Mucosa of rectum (tissue), 2 donors: Measurements from ENCODE around the gene PLA2R1.

Source experiments
- H3K27ac ChIP-seq, 2 donors: one replicate each; pipeline ENCODE4 v1.7.0; 2013; ENCODE audit warnings: inconsistent platforms in 2 of 2, low read depth in 2 of 2, low read length in 2 of 2
- H3K27me3 ChIP-seq, 2 donors: one replicate each; pipeline ENCODE4 v1.7.0; 2013; ENCODE audit warnings: low read length in 2 of 2; ENCODE audit not compliant: control insufficient read depth in 2 of 2, insufficient read depth in 2 of 2
- H3K36me3 ChIP-seq, 2 donors: one replicate each; pipeline ENCODE4 v1.7.0; 2013; ENCODE audit warnings: low read length in 2 of 2; ENCODE audit not compliant: control insufficient read depth in 2 of 2, insufficient read depth in 2 of 2
- H3K4me1 ChIP-seq, 2 donors: one replicate each; pipeline ENCODE4 v1.7.0; 2013; ENCODE audit warnings: low read length in 2 of 2, mild to moderate bottlenecking in 1 of 2; ENCODE audit not compliant: control insufficient read depth in 2 of 2, insufficient read depth in 2 of 2
- H3K4me3 ChIP-seq, 2 donors: one replicate each; pipeline ENCODE4 v1.7.0; 2013; ENCODE audit warnings: low read length in 2 of 2
- H3K9ac ChIP-seq, 2 donors: one replicate each; pipeline ENCODE4 v1.7.0; 2013; ENCODE audit warnings: low read length in 2 of 2, low read depth in 1 of 2, mild to moderate bottlenecking in 1 of 2
- H3K9me3 ChIP-seq, 2 donors: one replicate each; pipeline ENCODE4 v1.7.0; 2013; ENCODE audit warnings: low read length in 2 of 2; ENCODE audit not compliant: control insufficient read depth in 2 of 2
- donor health status: healthy.
- donor health status: Normal muscosa, but diverticular disease.

PLA2R1 gene

GRCh38 chr2:159922563-159922962 is 139.9 kb downstream of the PLA2R1 start:
- no peak overlapping the region for H3K4me3 ChIP-seq
- H3K9me3 ChIP-seq: no peaks in the 10 kb centered on the region
- H3K36me3 ChIP-seq: no peaks in the 10 kb centered on the region
- H3K4me1 ChIP-seq: peaks cover 2 to 5% of the 10 kb centered on the region in 2 donors
- no peak overlapping the region for H3K9ac ChIP-seq
- no peaks in the 10 kb centered on the region for H3K27me3 ChIP-seq
- H3K27ac ChIP-seq: no peak overlapping the region

DNA sequence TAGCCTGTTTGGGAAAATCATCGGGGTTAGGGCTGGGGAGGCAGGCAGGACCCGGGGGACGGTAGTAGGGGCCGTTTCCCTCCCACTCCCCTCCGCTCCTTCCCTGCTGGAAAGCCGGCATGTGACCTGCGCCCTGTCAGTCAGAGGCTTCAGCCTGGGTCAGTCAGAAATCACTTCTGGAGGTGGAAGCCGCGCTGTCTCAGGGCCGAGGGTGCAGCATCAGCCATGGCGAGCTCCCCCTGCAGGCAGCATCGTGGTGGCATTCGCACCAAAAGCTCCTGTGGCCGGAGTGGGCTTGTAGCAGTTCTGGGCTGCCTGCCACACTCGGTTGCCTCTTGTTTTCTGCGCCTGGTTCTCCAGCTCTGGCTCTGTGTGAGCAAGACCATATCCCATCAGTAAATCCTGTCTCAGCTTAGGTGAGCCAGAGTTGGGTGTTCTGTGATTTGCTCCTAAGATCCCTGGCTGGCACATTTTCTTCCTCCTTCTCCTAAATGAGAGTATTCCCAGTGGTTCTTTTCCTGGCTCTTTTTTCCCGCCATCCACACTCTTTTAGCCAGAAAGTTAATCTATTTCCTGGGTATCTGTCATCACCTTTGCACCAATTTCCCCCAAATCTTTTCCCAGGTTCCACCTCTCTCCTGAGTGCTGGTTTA is 140.5 kb downstream of the PLA2R1 start:
- Histone ChIP-seq H3K27ac (no peak overlapping the region), H3K9me3 (no peaks in the 10 kb centered on the region), H3K4me3 (peak overlapping the region in 1 of 2 donors; percentile 28)

GRCh38 chr2:159916511-159916910 is 145.9 kb downstream of the PLA2R1 start:
- H3K36me3 ChIP-seq: no peaks in the 10 kb centered on the region
- peaks cover 0 to under 1% of the 10 kb centered on the region in 2 donors for H3K4me1 ChIP-seq
- H3K4me3 ChIP-seq: no peak overlapping the region
- no peaks in the 10 kb centered on the region for H3K9me3 ChIP-seq
- H3K27me3 ChIP-seq: no peaks in the 10 kb centered on the region
- no peak overlapping the region for H3K27ac ChIP-seq
- no peak overlapping the region for H3K9ac ChIP-seq

More for the DNA sequence above, 140.5 kb downstream of the PLA2R1 start:
- Histone ChIP-seq H3K4me1 (peaks cover 2 to 5% of the 10 kb centered on the region in 2 donors), H3K36me3 (no peaks in the 10 kb centered on the region), H3K27me3 (no peaks in the 10 kb centered on the region), H3K9ac (no peak overlapping the region)

- H3K27me3 ChIP-seq: no peaks in the 10 kb centered on the region
- no peaks in the 10 kb centered on the region for H3K36me3 ChIP-seq
- no peaks in the 10 kb centered on the region for H3K4me1 ChIP-seq
- H3K27ac ChIP-seq: no peak overlapping the region
- no peak overlapping the region for H3K4me3 ChIP-seq
- no peaks in the 10 kb centered on the region for H3K9me3 ChIP-seq
- no peak overlapping the region for H3K9ac ChIP-seq
Observed at GRCh38 chr2:159913900-159914299, 148.5 kb downstream of the PLA2R1 start.

DNA sequence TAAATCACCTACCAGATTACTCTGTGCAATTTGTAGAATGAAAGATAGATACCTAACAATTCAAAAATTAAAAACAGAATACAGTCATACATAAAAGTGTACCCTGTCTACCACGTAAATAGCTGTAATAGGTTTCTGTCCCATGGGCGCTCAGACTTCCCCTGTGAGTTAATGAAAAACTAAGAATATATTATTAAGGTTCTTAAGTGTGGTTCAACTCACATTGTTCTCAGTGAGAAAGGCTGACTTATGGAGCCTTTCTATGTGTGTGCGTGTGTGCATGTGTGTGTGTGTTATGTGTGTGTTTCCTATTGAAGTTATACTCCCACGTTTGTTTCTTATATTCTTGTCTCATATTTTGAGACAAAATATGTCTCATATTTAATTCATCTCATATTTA is 149.8 kb downstream of the PLA2R1 start:
- H3K9ac ChIP-seq: no peak overlapping the region
- H3K4me3 ChIP-seq: no peak overlapping the region
- no peaks in the 10 kb centered on the region for H3K27me3 ChIP-seq
- H3K27ac ChIP-seq: no peak overlapping the region
- H3K4me1 ChIP-seq: no peaks in the 10 kb centered on the region
- no peaks in the 10 kb centered on the region for H3K36me3 ChIP-seq
- H3K9me3 ChIP-seq: no peaks in the 10 kb centered on the region

- no peaks in the 10 kb centered on the region for H3K27me3 ChIP-seq
- H3K4me3 ChIP-seq: no peak overlapping the region
- no peak overlapping the region for H3K27ac ChIP-seq
- H3K4me1 ChIP-seq: peaks cover 5 to 7% of the 10 kb centered on the region in 2 donors
- H3K9ac ChIP-seq: no peak overlapping the region
- H3K36me3 ChIP-seq: no peaks in the 10 kb centered on the region
- no peaks in the 10 kb centered on the region for H3K9me3 ChIP-seq
Observed at GRCh38 chr2:159910951-159911350, 151.5 kb downstream of the PLA2R1 start.

GRCh38 chr2:159908623-159909022 is 153.8 kb downstream of the PLA2R1 start:
- no peaks in the 10 kb centered on the region for H3K27me3 ChIP-seq
- H3K9me3 ChIP-seq: no peaks in the 10 kb centered on the region
- no peak overlapping the region for H3K27ac ChIP-seq
- H3K4me3 ChIP-seq: no peak overlapping the region
- H3K9ac ChIP-seq: no peak overlapping the region
- peaks cover 14 to 24% of the 10 kb centered on the region in 2 donors for H3K4me1 ChIP-seq
- no peaks in the 10 kb centered on the region for H3K36me3 ChIP-seq

GRCh38 chr2:159907909-159908308 is 154.5 kb downstream of the PLA2R1 start:
- Histone ChIP-seq H3K4me1 (peaks cover 21 to 28% of the 10 kb centered on the region in 2 donors), H3K27ac (no peak overlapping the region), H3K27me3 (no peaks in the 10 kb centered on the region), H3K4me3 (no peak overlapping the region), H3K9ac (no peak overlapping the region), H3K36me3 (no peaks in the 10 kb centered on the region), H3K9me3 (no peaks in the 10 kb centered on the region)

DNA sequence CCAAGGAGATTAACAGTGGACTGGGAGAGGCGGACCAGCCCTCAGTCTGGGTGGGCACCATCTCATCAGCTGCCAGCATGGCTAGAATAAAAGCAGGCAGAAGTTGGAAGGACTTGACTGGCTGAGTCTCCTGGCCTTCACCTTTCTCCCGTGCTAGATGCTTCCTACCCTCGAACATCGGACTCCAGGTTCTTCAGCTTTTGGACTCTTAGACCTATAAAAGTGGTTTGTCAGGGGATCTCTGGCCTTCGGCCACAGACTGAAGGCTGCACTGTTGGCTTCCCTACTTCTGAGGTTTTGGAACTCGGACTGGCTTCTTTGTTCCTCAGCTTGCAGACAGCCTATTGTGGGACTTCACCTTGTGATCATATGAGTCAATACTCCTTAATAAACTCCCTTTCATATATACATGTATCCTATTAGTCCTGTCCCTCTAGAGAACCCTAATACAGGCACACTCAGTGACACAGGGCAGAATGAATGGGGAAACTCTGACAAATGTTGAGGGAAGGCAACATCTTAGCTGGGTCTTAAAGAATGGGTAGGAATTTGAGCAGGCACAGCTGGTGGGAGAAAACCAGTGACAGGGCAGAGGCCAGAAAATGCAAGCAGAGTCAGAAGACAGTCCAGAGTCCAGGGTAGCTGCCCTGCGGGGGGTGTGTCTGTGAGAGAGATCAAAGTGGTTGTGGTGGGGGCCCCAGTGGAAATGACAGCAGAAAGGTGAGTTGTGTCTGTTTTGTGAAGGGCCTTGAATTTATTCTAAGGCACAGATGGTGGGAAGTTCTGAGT is 156.3 kb downstream of the PLA2R1 start:
- H3K9ac ChIP-seq: no peak overlapping the region
- no peaks in the 10 kb centered on the region for H3K27me3 ChIP-seq
- H3K36me3 ChIP-seq: no peaks in the 10 kb centered on the region
- peaks cover 23 to 30% of the 10 kb centered on the region in 2 donors for H3K4me1 ChIP-seq
- peak overlapping the region; percentile 5 to 19 for H3K27ac ChIP-seq
- H3K9me3 ChIP-seq: no peaks in the 10 kb centered on the region
- peak overlapping the region; percentile 72 to 85 for H3K4me3 ChIP-seq

DNA sequence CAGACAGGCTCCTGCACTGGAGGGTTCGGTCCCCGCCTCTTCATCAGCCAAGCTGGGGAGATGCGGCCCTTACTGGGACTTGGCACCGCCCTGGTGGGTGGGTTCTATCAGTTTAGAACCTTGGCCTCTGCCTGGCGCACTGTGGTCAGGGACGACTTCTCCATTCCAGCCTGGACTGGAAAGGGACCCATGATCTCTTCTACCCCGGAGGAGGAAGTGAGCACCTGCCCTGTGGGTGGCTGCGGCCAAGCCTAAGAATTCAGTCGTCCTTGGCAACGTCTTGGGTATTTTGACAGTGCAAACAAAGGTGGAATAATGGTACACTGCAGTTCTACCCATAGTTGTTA is 157.5 kb downstream of the PLA2R1 start:
- Histone ChIP-seq H3K27me3 (no peaks in the 10 kb centered on the region), H3K4me3 (peak overlapping the region; percentile 72 to 85), H3K9ac (peak overlapping the region; percentile 63 to 76), H3K27ac (peak overlapping the region; percentile 83 to 86), H3K9me3 (no peaks in the 10 kb centered on the region), H3K36me3 (no peaks in the 10 kb centered on the region), H3K4me1 (peaks cover 23 to 30% of the 10 kb centered on the region in 2 donors)
